ENCODE measurements around the gene RNF167.

DNA sequence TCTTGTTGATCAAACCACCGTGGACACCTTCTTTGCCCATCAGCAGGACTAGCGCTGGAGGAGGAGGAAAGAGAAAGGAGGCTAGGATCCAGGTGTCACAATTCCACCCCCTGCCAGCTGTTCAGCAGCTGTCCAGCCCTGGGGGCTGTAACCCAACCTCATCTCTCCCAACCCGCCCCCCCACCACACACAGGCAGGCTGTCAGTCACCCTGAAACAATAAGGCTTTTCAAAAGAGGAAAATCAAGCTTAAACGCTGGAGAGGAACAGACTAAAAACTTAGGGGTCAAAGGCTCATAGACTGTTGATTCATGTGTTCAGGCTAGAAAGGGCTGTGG lies 5.8 kb downstream of the RNF167 start:
- TF ChIP-seq CTCF (conservative IDR thresholded peaks at IDR 0.05 in 1 of 2, IDR thresholded peaks at IDR 0.05 in 1 of 2; ENCODE audit: extremely low read depth in 1 of 2, insufficient read depth in 1 of 2, low read depth in 1 of 2, low read length in 2 of 2) (no peak), EZH2 (IDR thresholded peaks at IDR 0.05; ENCODE audit: borderline replicate concordance, low read length) (no peak)
